ENCODE results near the gene PLEKHG5. TPM values are rescaled to one million over a fixed set of nuclear protein-coding genes. Genes with fewer than 3 reads are reported as not detected.
A peak's percentile ranks its signal among the peaks of the same experiment; 100 is the strongest.

The PLEKHG5 gene
- total RNA-seq, 4 donors from 2014 or later = 17.9 to 42.7 (median 37.1) TPM

GRCh38 chr1:6484826-6485167, 6.7 kb downstream of the PLEKHG5 start:
- peak overlapping the region in 3 of 4 donors; percentile 21 to 57 (median 44) for H3K4me3 ChIP-seq
- no peaks in the 10 kb centered on the region for H3K9me3 ChIP-seq
- intact Hi-C loops (cut with DNase I; ENCODE audit: low total_unique reads) (loop anchor here (2.0 kb wide), 1 partner anchor 162 kb away; no protein-coding TSS in a partner anchor), in situ Hi-C loops (cut with MboI; ENCODE audit: low pct_ligation_motif_present in 1 of 4, low pct_unique_long_range_greater_than_20kb in 1 of 4, low sequenced_read_pairs in 3 of 4) (loop anchor here (10.0 to 25.0 kb wide), 2 partner anchors 153 to 160 kb away; no protein-coding TSS in a partner anchor)
- TF ChIP-seq POLR2AphosphoS5 (IDR thresholded peaks at IDR 0.05) (no peak), POLR2A (IDR thresholded peaks at IDR 0.05) (no peak), CTCF (IDR thresholded peaks at IDR 0.05) (no peak), EP300 (IDR thresholded peaks at IDR 0.05; ENCODE audit: low read depth) (no peak)
- no peak for DNase-seq
- H3K27ac ChIP-seq = peak overlapping the region in 2 of 4 donors; percentile 11 to 44
- peaks cover 19% of the 10 kb centered on the region for H3K27me3 ChIP-seq
- peaks cover 0 to 46% (median 41%) of the 10 kb centered on the region in 4 donors for H3K4me1 ChIP-seq
- WGBS, 2 donors (ENCODE audit: low coverage in 1 of 2) = 17 to 50% methylated on average over 2 to 11 of the region's 13 CpGs
- H3K36me3 ChIP-seq = no peaks in the 10 kb centered on the region

- in situ Hi-C loops (cut with MboI; ENCODE audit: low pct_ligation_motif_present in 1 of 4, low pct_unique_long_range_greater_than_20kb in 1 of 4, low sequenced_read_pairs in 3 of 4) (loop anchor here (10.0 to 25.0 kb wide), 2 partner anchors 154 to 161 kb away; no protein-coding TSS in a partner anchor), intact Hi-C loops (cut with DNase I; ENCODE audit: low total_unique reads) (loop anchor here (2.0 kb wide), 1 partner anchor 163 kb away; no protein-coding TSS in a partner anchor)
- Histone ChIP-seq H3K4me3 (no peak overlapping the region), H3K9me3 (no peaks in the 10 kb centered on the region), H3K27me3 (peaks cover 19% of the 10 kb centered on the region), H3K36me3 (no peaks in the 10 kb centered on the region), H3K27ac (peak overlapping the region in 2 of 4 donors; percentile 54 to 64), H3K4me1 (peaks cover 0 to 36% (median 31%) of the 10 kb centered on the region in 4 donors)
- TF ChIP-seq CTCF (IDR thresholded peaks at IDR 0.05) = no peak
- no peak for TF ChIP-seq POLR2A (IDR thresholded peaks at IDR 0.05)
- no peak for TF ChIP-seq POLR2AphosphoS5 (IDR thresholded peaks at IDR 0.05)
- no peak for TF ChIP-seq EP300 (IDR thresholded peaks at IDR 0.05; ENCODE audit: low read depth)
- DNase-seq = no peak
- WGBS, 2 donors (ENCODE audit: low coverage in 1 of 2) = 95% methylated on average over 7 of the region's 7 CpGs; no CpG with 5 or more reads in 1 of the 2 donors
Observed at GRCh38 chr1:6483761-6484117, 7.7 kb downstream of the PLEKHG5 start.

- 70 to 73% methylated on average over 3 to 12 of the region's 14 CpGs for WGBS, 2 donors (ENCODE audit: low coverage in 1 of 2)
- in situ Hi-C loops (cut with MboI; ENCODE audit: low pct_ligation_motif_present in 1 of 4, low pct_unique_long_range_greater_than_20kb in 1 of 4, low sequenced_read_pairs in 3 of 4) (loop anchor here (10.0 to 25.0 kb wide), 2 partner anchors 154 to 162 kb away; no protein-coding TSS in a partner anchor), intact Hi-C loops (cut with DNase I; ENCODE audit: low total_unique reads) (no loop called here)
- H3K4me1 ChIP-seq = peaks cover 0 to 34% (median 28%) of the 10 kb centered on the region in 4 donors
- H3K27ac ChIP-seq = peak overlapping the region in 3 of 4 donors; percentile 38 to 64 (median 54)
- TF ChIP-seq EP300 (IDR thresholded peaks at IDR 0.05; ENCODE audit: low read depth) = no peak
- no peak for TF ChIP-seq POLR2A (IDR thresholded peaks at IDR 0.05)
- TF ChIP-seq CTCF (IDR thresholded peaks at IDR 0.05) = peak in 2 of 5 experiments; percentile 13 to 27
- peak in 1 of 3 donors; percentile 48 for TF ChIP-seq POLR2AphosphoS5 (IDR thresholded peaks at IDR 0.05)
- no peak overlapping the region for H3K4me3 ChIP-seq
- H3K36me3 ChIP-seq = no peaks in the 10 kb centered on the region
- H3K9me3 ChIP-seq = no peaks in the 10 kb centered on the region
- DNase-seq = peak; percentile 83
- H3K27me3 ChIP-seq = peaks cover 19% of the 10 kb centered on the region
Observed at GRCh38 chr1:6483017-6483760, 8.3 kb downstream of the PLEKHG5 start.

- Histone ChIP-seq H3K27ac (no peak overlapping the region), H3K27me3 (peaks cover 19% of the 10 kb centered on the region), H3K9me3 (no peaks in the 10 kb centered on the region), H3K4me3 (no peak overlapping the region), H3K36me3 (no peaks in the 10 kb centered on the region), H3K4me1 (peaks cover 0 to 38% (median 30%) of the 10 kb centered on the region in 4 donors)
- in situ Hi-C loops (cut with MboI; ENCODE audit: low pct_ligation_motif_present in 1 of 4, low pct_unique_long_range_greater_than_20kb in 1 of 4, low sequenced_read_pairs in 3 of 4) = loop anchor here (10.0 to 25.0 kb wide), 2 partner anchors 155 to 163 kb away; no protein-coding TSS in a partner anchor
- no peak for DNase-seq
- 86 to 92% methylated on average over 5 of the region's 5 CpGs for WGBS, 2 donors (ENCODE audit: low coverage in 1 of 2)
- intact Hi-C loops (cut with DNase I; ENCODE audit: low total_unique reads) = no loop called here
- no peak for TF ChIP-seq EP300 (IDR thresholded peaks at IDR 0.05; ENCODE audit: low read depth)
- TF ChIP-seq POLR2AphosphoS5 (IDR thresholded peaks at IDR 0.05) = no peak
- TF ChIP-seq CTCF (IDR thresholded peaks at IDR 0.05) = no peak
- TF ChIP-seq POLR2A (IDR thresholded peaks at IDR 0.05) = no peak
Observed at GRCh38 chr1:6481820-6482219, 9.6 kb downstream of the PLEKHG5 start.

All from transverse colon (tissue), 4 donors.